Measurements from ENCODE around the gene JHY. TPM values are rescaled to one million over a fixed set of nuclear protein-coding genes. Genes with fewer than 3 reads are reported as not detected.

JHY gene
- total RNA-seq, 1 donor from 2014 or later, result 1.1 TPM

- H3K4me3 ChIP-seq (ENCODE audit: low read depth, low read length), result no peak overlapping the region
- H3K36me3 ChIP-seq (ENCODE audit: control insufficient read depth, insufficient read depth, low read length), result no peaks in the 10 kb centered on the region
- TF ChIP-seq, protein P1, sequence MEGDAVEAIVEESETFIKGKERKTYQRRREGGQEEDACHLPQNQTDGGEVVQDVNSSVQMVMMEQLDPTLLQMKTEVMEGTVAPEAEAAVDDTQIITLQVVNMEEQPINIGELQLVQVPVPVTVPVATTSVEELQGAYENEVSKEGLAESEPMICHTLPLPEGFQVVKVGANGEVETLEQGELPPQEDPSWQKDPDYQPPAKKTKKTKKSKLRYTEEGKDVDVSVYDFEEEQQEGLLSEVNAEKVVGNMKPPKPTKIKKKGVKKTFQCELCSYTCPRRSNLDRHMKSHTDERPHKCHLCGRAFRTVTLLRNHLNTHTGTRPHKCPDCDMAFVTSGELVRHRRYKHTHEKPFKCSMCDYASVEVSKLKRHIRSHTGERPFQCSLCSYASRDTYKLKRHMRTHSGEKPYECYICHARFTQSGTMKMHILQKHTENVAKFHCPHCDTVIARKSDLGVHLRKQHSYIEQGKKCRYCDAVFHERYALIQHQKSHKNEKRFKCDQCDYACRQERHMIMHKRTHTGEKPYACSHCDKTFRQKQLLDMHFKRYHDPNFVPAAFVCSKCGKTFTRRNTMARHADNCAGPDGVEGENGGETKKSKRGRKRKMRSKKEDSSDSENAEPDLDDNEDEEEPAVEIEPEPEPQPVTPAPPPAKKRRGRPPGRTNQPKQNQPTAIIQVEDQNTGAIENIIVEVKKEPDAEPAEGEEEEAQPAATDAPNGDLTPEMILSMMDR (IDR thresholded peaks at IDR 0.05; ENCODE audit: insufficient read depth, low read length, severe bottlenecking), result peak; percentile 31
- no peaks in the 10 kb centered on the region for H3K27me3 ChIP-seq (ENCODE audit: control insufficient read depth, insufficient read depth, low read length)
- no peak for FAIRE-seq
- peak; percentile 47 for DNase-seq (ENCODE audit: low read depth)
These were observed 28.2 kb downstream of the JHY start for GRCh38 chr11:122910775-122911174.

DNA sequence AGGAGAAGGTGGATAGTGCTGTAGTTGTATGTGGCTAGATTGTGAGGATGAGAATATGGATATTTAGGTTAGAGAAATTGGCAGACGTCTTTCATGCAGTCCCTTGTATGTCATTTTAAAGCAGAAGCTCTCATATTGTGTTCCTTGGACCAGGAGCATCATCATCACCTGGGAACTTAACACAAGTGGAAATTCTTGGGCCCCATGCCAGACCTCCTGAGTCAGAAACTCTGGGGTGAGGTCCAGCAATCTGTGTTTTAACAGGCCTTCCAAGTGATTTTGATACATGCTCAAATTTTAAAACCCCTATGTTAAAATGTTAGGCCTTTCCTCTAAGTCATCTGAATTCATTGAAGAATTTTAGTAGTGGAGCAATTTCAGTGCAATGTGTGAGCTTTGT is 34.8 kb downstream of the JHY start:
- DNase-seq (ENCODE audit: low read depth), result peak; percentile 86
- TF ChIP-seq, protein P1 (IDR thresholded peaks at IDR 0.05; ENCODE audit: insufficient read depth, low read length, severe bottlenecking), result no peak
- Histone ChIP-seq H3K4me3 (ENCODE audit: low read depth, low read length) (no peak overlapping the region), H3K36me3 (ENCODE audit: control insufficient read depth, insufficient read depth, low read length) (no peaks in the 10 kb centered on the region), H3K27me3 (ENCODE audit: control insufficient read depth, insufficient read depth, low read length) (no peaks in the 10 kb centered on the region)
- FAIRE-seq, result no peak

DNA sequence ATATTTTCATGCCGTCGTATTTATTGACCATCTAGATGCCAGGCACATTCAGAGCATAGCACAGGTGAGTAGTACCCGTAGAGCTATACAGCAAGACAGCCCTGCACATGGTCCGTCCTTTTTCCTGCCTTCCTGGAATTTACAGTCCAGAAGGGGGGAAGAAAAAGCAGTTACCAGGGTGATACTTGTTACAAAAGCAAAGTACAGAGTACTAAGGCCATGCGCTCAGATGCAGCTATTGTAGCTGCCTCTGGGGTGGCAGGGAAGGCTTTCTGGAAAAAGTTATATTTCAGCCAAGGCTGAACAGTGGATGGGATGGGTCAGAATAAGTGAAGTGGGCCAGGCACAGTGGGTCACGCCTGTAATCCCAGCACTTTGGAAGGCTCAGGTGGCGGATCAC is 36.2 kb downstream of the JHY start:
- Histone ChIP-seq H3K36me3 (ENCODE audit: control insufficient read depth, insufficient read depth, low read length) (no peaks in the 10 kb centered on the region), H3K27me3 (ENCODE audit: control insufficient read depth, insufficient read depth, low read length) (no peaks in the 10 kb centered on the region), H3K4me3 (ENCODE audit: low read depth, low read length) (no peak overlapping the region)
- DNase-seq (ENCODE audit: low read depth) (no peak), FAIRE-seq (no peak)
- TF ChIP-seq, protein P1 (IDR thresholded peaks at IDR 0.05; ENCODE audit: insufficient read depth, low read length, severe bottlenecking), result no peak

- TF ChIP-seq, protein P1 (IDR thresholded peaks at IDR 0.05; ENCODE audit: insufficient read depth, low read length, severe bottlenecking), result no peak
- no peak for DNase-seq (ENCODE audit: low read depth)
- FAIRE-seq, result no peak
- no peaks in the 10 kb centered on the region for H3K27me3 ChIP-seq (ENCODE audit: control insufficient read depth, insufficient read depth, low read length)
- no peak overlapping the region for H3K4me3 ChIP-seq (ENCODE audit: low read depth, low read length)
- no peaks in the 10 kb centered on the region for H3K36me3 ChIP-seq (ENCODE audit: control insufficient read depth, insufficient read depth, low read length)
These were observed 38.0 kb downstream of the JHY start for GRCh38 chr11:122920579-122920978.

GRCh38 chr11:122922893-122923292 is 40.3 kb downstream of the JHY start:
- no peak for FAIRE-seq
- DNase-seq (ENCODE audit: low read depth), result no peak
- H3K36me3 ChIP-seq (ENCODE audit: control insufficient read depth, insufficient read depth, low read length), result no peaks in the 10 kb centered on the region
- TF ChIP-seq, protein P1 (IDR thresholded peaks at IDR 0.05; ENCODE audit: insufficient read depth, low read length, severe bottlenecking), result no peak
- H3K27me3 ChIP-seq (ENCODE audit: control insufficient read depth, insufficient read depth, low read length), result no peaks in the 10 kb centered on the region
- no peak overlapping the region for H3K4me3 ChIP-seq (ENCODE audit: low read depth, low read length)

- no peaks in the 10 kb centered on the region for H3K36me3 ChIP-seq (ENCODE audit: control insufficient read depth, insufficient read depth, low read length)
- no peak overlapping the region for H3K4me3 ChIP-seq (ENCODE audit: low read depth, low read length)
- no peak for FAIRE-seq
- peak; percentile 7 for DNase-seq (ENCODE audit: low read depth)
- H3K27me3 ChIP-seq (ENCODE audit: control insufficient read depth, insufficient read depth, low read length), result no peaks in the 10 kb centered on the region
- TF ChIP-seq, protein P1 (IDR thresholded peaks at IDR 0.05; ENCODE audit: insufficient read depth, low read length, severe bottlenecking), result no peak
These were observed 40.7 kb downstream of the JHY start for GRCh38 chr11:122923302-122923701.
